ENCODE results near the gene KIAA0753. TPM values are rescaled to one million over a fixed set of nuclear protein-coding genes. Genes with fewer than 3 reads are reported as not detected.

KIAA0753 gene
- total RNA-seq, 4 donors from 2014 or later, result 8.1 to 19.6 (median 13.8) TPM

GRCh38 chr17:6548034-6548433, 92.5 kb downstream of the KIAA0753 start:
- no peak overlapping the region for H3K4me3 ChIP-seq (ENCODE audit: low read depth, poor library complexity, severe bottlenecking)
- DNase-seq (ENCODE audit: low spot score in 2 of 2), result no peak
- TF ChIP-seq POLR2A (IDR thresholded peaks at IDR 0.05) (no peak), CTCF (IDR thresholded peaks at IDR 0.05) (no peak)
- 35 to 54% methylated on average over 5 of the region's 5 CpGs for WGBS, 2 donors
- intact Hi-C loops (cut with DNase I; ENCODE audit: low total_unique reads), result no loop called here

GRCh38 chr17:6547336-6547735, 93.2 kb downstream of the KIAA0753 start:
- no peak for DNase-seq (ENCODE audit: low spot score in 2 of 2)
- no peak for TF ChIP-seq POLR2A (IDR thresholded peaks at IDR 0.05)
- no peak for TF ChIP-seq CTCF (IDR thresholded peaks at IDR 0.05)
- H3K4me3 ChIP-seq (ENCODE audit: low read depth, poor library complexity, severe bottlenecking), result no peak overlapping the region
- WGBS, 2 donors, result 82% methylated on average over 6 of the region's 6 CpGs
- intact Hi-C loops (cut with DNase I; ENCODE audit: low total_unique reads), result no loop called here

- WGBS, 2 donors, result 76 to 79% methylated on average over 10 of the region's 10 CpGs
- TF ChIP-seq CTCF (IDR thresholded peaks at IDR 0.05) (no peak), POLR2A (IDR thresholded peaks at IDR 0.05) (no peak)
- DNase-seq (ENCODE audit: low spot score in 2 of 2), result no peak
- intact Hi-C loops (cut with DNase I; ENCODE audit: low total_unique reads), result no loop called here
- H3K4me3 ChIP-seq (ENCODE audit: low read depth, poor library complexity, severe bottlenecking), result no peak overlapping the region
Measured at GRCh38 chr17:6546069-6546718, 94.3 kb downstream of the KIAA0753 start.

GRCh38 chr17:6545291-6545690, 95.2 kb downstream of the KIAA0753 start:
- WGBS, 2 donors, result 51 to 53% methylated on average over 8 of the region's 8 CpGs
- TF ChIP-seq POLR2A (IDR thresholded peaks at IDR 0.05) (no peak), CTCF (IDR thresholded peaks at IDR 0.05) (no peak)
- intact Hi-C loops (cut with DNase I; ENCODE audit: low total_unique reads), result no loop called here
- no peak for DNase-seq (ENCODE audit: low spot score in 2 of 2)
- no peak overlapping the region for H3K4me3 ChIP-seq (ENCODE audit: low read depth, poor library complexity, severe bottlenecking)

- no peak overlapping the region for H3K4me3 ChIP-seq (ENCODE audit: low read depth, poor library complexity, severe bottlenecking)
- 81 to 85% methylated on average over 5 of the region's 5 CpGs for WGBS, 2 donors
- intact Hi-C loops (cut with DNase I; ENCODE audit: low total_unique reads), result no loop called here
- DNase-seq (ENCODE audit: low spot score in 2 of 2), result no peak
- no peak for TF ChIP-seq CTCF (IDR thresholded peaks at IDR 0.05)
- TF ChIP-seq POLR2A (IDR thresholded peaks at IDR 0.05), result no peak
Measured at GRCh38 chr17:6544011-6544370, 96.5 kb downstream of the KIAA0753 start.

Data from lower leg skin (tissue), 4 donors.